Urinary bladder (tissue), 4 donors: ENCODE results near the gene LRPPRC. TPM values are rescaled to one million over a fixed set of nuclear protein-coding genes. Genes with fewer than 3 reads are reported as not detected.
"Not testable (repeated sequence)": the region's sequence is repeated elsewhere in the genome, so short reads cannot be mapped to it uniquely, and the experiment has no call there.

ENCODE experiments used
- DNase-seq: peaks from one replicate; pipeline ENCODE4 v3.0.0-alpha.2; 2015; ENCODE audit errors: extremely low spot score
- H3K27ac ChIP-seq: one replicate; pipeline ENCODE4 v1.5.1; 2013; ENCODE audit warnings: low read depth, mild to moderate bottlenecking, moderate library complexity
- H3K36me3 ChIP-seq: one replicate; pipeline ENCODE4 v1.6.1; 2013; ENCODE audit warnings: mild to moderate bottlenecking, moderate library complexity; ENCODE audit not compliant: insufficient read depth
- H3K4me1 ChIP-seq: one replicate; pipeline ENCODE4 v1.6.1; 2013; ENCODE audit warnings: mild to moderate bottlenecking, moderate library complexity; ENCODE audit not compliant: insufficient read depth
- H3K4me3 ChIP-seq: one replicate; pipeline ENCODE4 v1.5.1; 2013; ENCODE audit warnings: low read depth, low read length
- WGBS: extraction: QIAGEN DNeasy Blood & Tissue Kit; methylation state at CpG from one replicate; pipeline ENCODE4 v1.1.7; 2013; 5-methylcytosine and 5-hydroxymethylcytosine counted together
- polyA plus RNA-seq: library from polyadenylated mRNA; stranded (reverse); fragments of 200-250 nt; gene quantifications from one replicate; pipeline ENCODE4 v1.2.3, GENCODE V29; 2013
- total RNA-seq: library from RNA; depleted of rRNA; stranded (reverse); fragments of >200 nt; gene quantifications from one replicate; pipeline ENCODE4 v1.2.3, GENCODE V29; 2014
- donor health status: healthy with polysubstance abuse.
- donor health status: healthy.

The LRPPRC gene
- total and polyA plus RNA-seq, 2 donors = 41.5 to 87.6 TPM

DNA sequence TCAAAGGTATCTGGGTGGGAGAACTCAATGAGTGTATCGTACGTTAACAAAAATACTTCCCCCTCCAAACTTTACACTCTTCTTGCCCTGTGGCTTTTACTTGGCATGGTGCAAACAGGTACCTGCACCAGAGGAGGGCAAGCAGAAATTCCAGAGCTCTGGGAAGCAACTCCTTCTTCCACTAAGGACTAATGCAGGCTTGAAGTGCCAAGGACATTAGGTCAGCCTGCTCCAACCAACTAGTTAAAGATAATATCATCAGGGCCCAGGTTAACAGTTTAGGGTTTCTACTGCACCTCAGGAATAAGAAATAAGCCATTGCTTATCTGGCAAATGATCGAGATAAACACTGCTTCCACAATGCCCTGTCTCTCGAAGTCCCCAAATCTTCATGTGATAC is 70.4 kb downstream of the LRPPRC start:
- no peaks in the 10 kb centered on the region for H3K4me1 ChIP-seq
- WGBS = 91% methylated on average over 4 of the region's 4 CpGs

DNA sequence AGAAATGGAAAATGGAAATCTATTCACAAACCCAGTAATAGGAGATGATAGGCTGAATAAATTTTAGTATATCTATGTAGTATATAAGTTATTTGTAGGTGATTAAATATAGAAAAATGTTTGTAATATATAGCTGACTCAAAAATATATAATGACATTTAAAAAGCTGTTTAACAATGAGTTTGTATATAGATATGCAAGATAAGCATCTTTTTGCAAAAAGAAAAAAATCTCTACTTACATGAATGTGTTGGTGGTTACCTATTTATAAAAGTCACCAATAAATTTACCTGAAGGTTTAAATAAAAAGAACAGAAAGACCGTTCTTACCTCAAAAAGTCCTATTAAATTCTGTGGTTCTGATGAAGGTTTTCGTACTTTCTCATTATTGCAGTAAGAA is 71.3 kb downstream of the LRPPRC start:
- WGBS = 95% methylated on average over 2 of the region's 2 CpGs
- no peak overlapping the region for H3K27ac ChIP-seq
- H3K4me1 ChIP-seq = no peaks in the 10 kb centered on the region
- H3K36me3 ChIP-seq = peaks cover 2% of the 10 kb centered on the region
- no peak overlapping the region for H3K4me3 ChIP-seq
- DNase-seq = no peak

More for the DNA sequence above, 70.4 kb downstream of the LRPPRC start:
- Histone ChIP-seq H3K27ac (no peak overlapping the region), H3K4me3 (no peak overlapping the region), H3K36me3 (peaks cover 2% of the 10 kb centered on the region)
- no peak for DNase-seq

DNA sequence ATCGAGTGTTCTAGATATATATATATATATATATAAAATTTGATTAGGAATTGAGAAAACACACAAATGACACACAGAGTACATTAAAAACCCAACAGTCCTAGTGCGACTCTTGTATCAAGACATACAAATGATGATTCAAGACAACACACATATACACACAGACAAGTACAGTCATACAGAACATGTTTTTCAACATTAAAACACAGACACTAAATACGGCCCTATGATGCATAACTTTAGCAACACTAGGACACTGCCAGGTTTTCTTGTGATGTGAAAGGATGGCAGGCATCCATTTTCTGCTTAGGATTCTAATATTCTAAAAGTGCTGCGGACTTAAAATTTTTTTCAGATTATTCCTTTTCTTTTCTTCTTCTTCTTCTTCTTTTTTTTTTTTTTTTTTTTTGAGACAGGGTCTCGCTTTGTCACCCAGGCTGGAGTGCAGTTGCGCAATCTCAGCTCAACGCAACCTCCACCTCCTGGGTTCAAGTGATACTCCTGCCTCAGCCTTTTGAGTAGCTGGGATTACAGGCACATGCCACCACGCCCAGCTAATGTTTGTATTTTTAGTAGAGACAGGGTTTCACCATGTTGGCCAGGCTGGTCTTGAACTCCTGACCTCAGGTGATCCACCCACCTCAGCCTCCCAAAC is 84.5 kb downstream of the LRPPRC start:
- not testable (repeated sequence) for H3K4me1 ChIP-seq, H3K27ac ChIP-seq, H3K4me3 ChIP-seq, H3K36me3 ChIP-seq, DNase-seq
- WGBS = 96% methylated on average over 8 of the region's 8 CpGs

DNA sequence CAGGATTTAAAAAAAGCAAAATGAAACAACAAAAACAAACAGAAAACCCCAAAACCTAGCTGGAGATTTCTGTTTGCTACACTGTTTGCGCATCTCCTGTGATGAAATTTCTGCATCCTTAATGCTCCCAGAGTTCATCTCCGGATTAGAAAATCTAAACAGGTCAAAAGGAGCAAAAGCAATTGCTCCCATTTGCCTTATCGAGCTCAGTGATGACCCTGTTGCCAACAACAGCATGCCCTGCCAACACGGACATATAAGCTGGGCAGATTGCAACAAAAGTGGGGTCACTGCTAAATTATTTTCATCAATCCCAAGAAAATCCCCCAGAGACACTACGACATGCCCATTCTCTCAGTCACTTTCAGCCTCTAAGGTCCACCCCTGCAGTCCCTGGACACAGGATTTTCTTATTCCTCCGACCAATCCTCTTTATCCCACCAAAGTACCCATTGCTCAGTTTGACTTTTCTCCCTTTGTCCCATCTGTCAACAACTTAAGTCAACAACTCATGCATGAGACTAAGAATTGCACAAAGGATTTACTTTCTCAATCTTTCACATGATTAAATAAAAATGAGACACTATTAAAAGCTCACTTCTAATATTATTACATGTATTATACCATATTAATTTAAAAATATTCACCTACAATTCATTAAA is 89.2 kb downstream of the LRPPRC start:
- Histone ChIP-seq H3K36me3 (no peaks in the 10 kb centered on the region), H3K4me3 (no peak overlapping the region), H3K27ac (no peak overlapping the region), H3K4me1 (no peaks in the 10 kb centered on the region)
- 88% methylated on average over 6 of the region's 6 CpGs for WGBS
- no peak for DNase-seq

DNA sequence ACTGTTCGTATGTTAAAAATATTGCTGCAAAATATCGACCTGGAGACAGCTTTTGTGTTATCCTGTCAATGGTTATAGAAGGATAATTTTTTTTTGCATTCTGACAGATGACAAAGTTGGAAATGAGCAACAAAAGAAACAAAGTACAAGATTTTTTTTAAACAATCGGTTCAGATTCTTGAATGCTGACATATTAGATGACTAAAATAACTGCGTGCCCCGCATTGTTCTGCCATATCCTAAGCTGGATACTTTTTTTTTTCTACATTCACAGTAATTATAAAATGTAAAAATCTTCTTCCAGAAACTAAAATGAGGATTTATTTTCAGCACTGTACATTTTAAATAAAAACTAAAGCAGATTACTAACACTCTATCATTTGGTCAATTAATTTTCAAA is 89.9 kb downstream of the LRPPRC start:
- Histone ChIP-seq H3K36me3 (no peaks in the 10 kb centered on the region), H3K4me1 (no peaks in the 10 kb centered on the region), H3K27ac (no peak overlapping the region), H3K4me3 (no peak overlapping the region)
- WGBS = 93% methylated on average over 5 of the region's 5 CpGs
- DNase-seq = no peak

DNA sequence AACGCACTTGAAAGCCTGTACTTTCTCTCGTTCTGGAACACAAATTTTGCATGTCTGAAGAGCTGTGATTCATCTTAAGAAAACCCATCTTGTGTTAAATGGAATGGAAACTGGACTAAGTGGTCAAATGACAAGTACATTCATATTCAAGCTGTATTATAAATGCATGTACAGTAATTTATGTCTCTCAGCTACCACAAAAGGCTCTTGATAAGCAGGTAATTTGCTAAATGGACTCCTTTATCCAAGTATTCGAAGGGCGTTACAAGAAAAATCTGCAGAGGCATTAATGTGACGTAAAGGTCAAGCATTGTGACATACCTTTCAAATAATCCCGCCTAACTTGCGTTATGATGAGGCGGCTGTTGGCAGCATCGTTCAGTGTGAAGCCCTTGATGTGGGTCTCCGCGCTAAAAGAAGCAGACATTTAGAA is 90.4 kb downstream of the LRPPRC start:
- no peaks in the 10 kb centered on the region for H3K4me1 ChIP-seq
- DNase-seq = no peak
- H3K4me3 ChIP-seq = no peak overlapping the region
- no peak overlapping the region for H3K27ac ChIP-seq
- 92% methylated on average over 11 of the region's 11 CpGs for WGBS
- no peaks in the 10 kb centered on the region for H3K36me3 ChIP-seq

DNA sequence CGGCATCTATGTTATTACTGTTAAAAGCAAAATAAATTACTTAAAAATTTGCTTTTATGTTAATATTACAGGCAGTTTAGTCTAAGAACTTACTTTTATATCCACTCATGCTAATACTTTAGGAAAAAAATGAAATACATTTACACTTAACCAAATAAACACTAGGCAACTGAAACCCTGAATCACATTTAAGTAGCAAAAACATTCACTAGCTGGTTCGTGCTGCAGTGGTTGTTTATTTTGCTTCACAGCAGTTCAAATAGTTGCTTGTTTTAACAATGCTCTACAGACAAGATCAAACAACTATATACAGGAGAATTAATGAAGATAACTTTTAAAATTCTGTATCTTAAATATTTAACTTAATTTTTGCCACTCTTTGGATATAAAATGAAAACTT is 96.2 kb downstream of the LRPPRC start:
- Histone ChIP-seq H3K4me3 (no peak overlapping the region), H3K27ac (no peak overlapping the region), H3K4me1 (no peaks in the 10 kb centered on the region), H3K36me3 (peaks cover 6% of the 10 kb centered on the region)
- DNase-seq = no peak
- WGBS = 80% methylated on average over 2 of the region's 2 CpGs

DNA sequence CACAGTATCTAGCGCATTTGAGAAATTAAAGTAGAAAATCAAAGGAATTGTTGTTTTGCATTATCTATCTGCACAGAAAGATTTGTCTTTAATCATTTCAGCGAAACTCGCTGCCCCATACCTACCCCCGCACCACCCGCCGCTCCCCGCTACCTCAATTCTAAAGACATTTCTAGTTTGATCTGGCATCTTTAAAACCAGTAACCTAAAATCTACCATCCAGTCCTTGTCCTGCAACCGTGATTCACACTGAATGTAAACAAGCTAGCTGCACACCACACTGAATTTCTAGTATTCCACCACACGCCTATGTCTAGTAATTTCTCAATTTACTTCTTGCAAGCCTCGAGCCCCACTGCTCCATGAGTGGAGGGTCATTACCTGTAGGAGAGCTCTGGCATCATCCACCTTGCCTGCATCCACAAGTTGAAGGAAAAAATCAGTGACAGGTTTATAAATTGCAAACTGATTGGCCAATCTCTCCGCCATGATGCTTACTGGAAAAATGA is 96.9 kb downstream of the LRPPRC start:
- WGBS = 92% methylated on average over 11 of the region's 11 CpGs
- H3K36me3 ChIP-seq = peaks cover 8% of the 10 kb centered on the region

DNA sequence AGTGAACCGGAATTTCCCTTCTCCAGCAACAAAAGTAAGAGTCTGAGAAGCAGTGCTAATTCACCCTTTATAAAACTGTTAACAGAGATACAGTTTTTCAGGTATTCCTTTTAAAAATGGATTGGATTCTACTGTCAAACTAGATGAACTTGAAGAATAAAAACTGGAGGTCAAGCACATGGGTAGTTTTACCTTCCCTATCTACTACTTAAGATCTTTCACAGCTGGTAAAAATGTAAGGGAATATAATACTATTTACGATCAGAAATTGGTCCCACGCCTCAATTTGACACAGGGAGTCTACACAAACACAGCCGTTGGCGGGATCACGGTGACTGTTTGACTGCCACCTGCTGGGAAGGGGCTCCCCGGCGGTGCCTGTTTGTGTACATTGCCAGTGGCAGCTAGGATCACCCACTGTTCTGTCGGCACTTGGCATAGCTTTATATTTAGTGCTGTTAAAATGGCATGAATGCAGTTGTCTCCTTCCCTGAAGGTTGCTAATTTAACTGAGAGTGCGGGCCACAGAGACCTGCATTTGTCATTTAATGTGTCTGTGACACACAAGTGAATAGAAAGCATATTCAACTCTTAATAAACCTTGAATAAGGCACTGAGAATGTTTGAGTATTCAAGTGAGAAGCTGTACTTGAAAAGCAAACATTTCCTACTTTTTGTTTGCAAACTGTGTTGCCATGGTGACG is 97.5 kb downstream of the LRPPRC start:
- 70% methylated on average over 11 of the region's 11 CpGs for WGBS
- Histone ChIP-seq H3K4me1 (no peaks in the 10 kb centered on the region), H3K36me3 (peaks cover 11% of the 10 kb centered on the region), H3K27ac (no peak overlapping the region), H3K4me3 (no peak overlapping the region)
- DNase-seq = no peak

More for the DNA sequence above, 96.9 kb downstream of the LRPPRC start:
- Histone ChIP-seq H3K4me1 (no peaks in the 10 kb centered on the region), H3K4me3 (no peak overlapping the region), H3K27ac (no peak overlapping the region)
- DNase-seq = no peak

DNA sequence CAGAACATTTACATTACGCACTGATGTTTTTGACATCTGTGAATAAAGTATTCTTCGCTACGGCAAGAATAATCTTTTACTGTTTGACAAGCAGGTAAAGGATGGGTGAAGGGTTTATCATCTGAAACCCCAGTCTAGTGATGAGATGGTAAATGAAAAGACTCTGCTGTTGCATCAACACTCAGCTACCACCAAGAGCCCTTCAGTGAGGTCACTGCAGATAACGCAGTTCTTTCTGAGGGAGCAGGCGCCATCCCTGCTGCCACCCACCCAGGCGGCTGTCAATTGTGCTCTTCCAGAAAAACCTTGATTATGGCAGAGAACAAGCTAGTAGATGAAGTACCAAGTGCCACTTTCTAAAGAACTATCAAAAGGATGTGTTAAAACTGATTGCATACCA is 98.3 kb downstream of the LRPPRC start:
- 93% methylated on average over 6 of the region's 6 CpGs for WGBS
- Histone ChIP-seq H3K27ac (no peak overlapping the region), H3K36me3 (peaks cover 11% of the 10 kb centered on the region), H3K4me1 (no peaks in the 10 kb centered on the region), H3K4me3 (no peak overlapping the region)
- no peak for DNase-seq

DNA sequence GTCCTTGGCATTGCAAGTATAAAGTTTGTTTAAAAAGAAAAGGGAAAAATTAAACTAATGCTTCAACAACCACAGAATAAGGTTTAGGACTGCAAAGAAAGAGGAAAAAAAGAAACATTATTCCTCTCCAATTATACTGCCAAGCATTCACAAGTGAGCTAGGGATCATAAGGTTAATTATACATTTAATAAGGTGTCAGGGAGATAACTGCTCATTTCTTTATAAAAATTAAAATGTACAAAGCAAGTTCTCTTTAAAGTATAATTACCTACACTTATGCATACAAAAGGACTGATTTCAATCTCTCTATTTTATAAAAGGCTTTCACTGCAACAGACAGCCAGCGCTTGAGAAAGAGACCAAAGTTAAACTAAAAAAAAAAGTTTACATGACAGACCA is 98.9 kb downstream of the LRPPRC start:
- 85% methylated on average over 1 of the region's 1 CpG for WGBS
- Histone ChIP-seq H3K4me3 (no peak overlapping the region), H3K36me3 (peaks cover 12% of the 10 kb centered on the region), H3K4me1 (no peaks in the 10 kb centered on the region), H3K27ac (no peak overlapping the region)
- no peak for DNase-seq

DNA sequence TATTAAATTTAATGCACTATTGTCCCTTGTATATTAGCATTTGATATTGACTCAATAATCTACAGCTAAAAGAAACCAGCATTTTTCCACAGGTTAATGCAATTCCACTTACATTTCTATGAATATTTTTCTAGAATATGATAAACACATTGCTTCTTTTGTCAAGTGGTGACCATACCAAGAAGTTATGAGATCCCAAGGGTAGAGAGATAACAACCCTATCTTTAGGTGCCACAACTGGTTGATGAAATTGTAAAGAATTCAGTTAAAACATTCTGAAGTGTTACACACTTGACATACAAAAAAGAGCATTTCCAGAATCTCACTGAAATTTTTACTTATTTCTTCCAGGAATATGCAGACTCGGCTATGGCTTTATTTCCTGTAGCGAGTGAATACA is 101.0 kb downstream of the LRPPRC start:
- H3K36me3 ChIP-seq = peaks cover 12% of the 10 kb centered on the region
- WGBS = 91% methylated on average over 2 of the region's 2 CpGs
- no peak overlapping the region for H3K27ac ChIP-seq
- no peak for DNase-seq
- no peaks in the 10 kb centered on the region for H3K4me1 ChIP-seq
- no peak overlapping the region for H3K4me3 ChIP-seq

DNA sequence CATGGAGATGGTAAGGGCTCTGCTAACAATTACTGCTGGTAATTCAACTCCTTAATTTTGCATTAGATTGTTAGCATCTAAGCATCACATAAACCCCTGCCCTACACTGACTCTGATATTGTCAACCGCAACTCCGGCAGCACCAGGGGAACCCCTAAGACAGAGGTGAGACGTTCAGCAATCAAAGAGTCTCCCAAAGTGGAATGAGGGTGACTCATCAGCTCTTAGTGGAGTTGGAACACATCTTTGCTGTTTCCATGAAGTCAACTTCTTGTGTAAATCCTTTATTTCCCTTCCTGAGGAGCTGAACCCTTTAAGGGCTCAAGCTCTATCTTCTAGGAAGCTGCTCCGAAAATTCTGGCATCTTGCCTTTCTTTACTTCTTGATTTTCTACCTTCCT is 104.9 kb downstream of the LRPPRC start:
- Histone ChIP-seq H3K27ac (no peak overlapping the region), H3K36me3 (peaks cover 13% of the 10 kb centered on the region), H3K4me1 (no peaks in the 10 kb centered on the region), H3K4me3 (no peak overlapping the region)
- 76% methylated on average over 4 of the region's 4 CpGs for WGBS
- no peak for DNase-seq

DNA sequence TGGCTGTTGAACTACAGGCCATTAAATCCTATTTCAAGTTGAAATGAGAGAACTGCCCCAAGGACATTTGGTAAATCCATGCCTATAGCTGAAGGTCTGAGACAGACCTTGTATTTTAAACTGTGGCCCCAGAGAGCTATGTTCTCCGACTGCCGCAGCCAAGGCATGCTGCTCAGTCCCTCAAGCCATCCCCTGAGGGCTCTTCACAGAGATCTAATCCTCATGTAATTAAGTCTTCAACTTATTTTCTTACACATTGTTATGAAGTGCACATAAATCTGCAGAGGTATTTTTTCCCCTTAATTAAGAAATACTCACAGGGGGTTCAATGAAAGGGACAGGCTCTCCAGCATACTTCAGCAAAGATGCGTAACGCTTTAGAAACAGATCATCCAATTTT is 106.4 kb downstream of the LRPPRC start:
- 99% methylated on average over 4 of the region's 4 CpGs for WGBS
- H3K36me3 ChIP-seq = peaks cover 11% of the 10 kb centered on the region

More for the DNA sequence above, 106.4 kb downstream of the LRPPRC start:
- no peaks in the 10 kb centered on the region for H3K4me1 ChIP-seq
- DNase-seq = no peak
- H3K4me3 ChIP-seq = no peak overlapping the region
- no peak overlapping the region for H3K27ac ChIP-seq
